Mucosa of descending colon (tissue), 3 donors: ENCODE results near the gene VWA7. TPM values are rescaled to one million over a fixed set of nuclear protein-coding genes. Genes with fewer than 3 reads are reported as not detected.

ENCODE experiments used
- ATAC-seq: fragments of 200-7000 bp; cut with Tn5 transposase; one replicate; pipeline ENCODE4 v1.9.1; 2020; ENCODE audit warnings: mild to moderate bottlenecking, moderate library complexity
- DNase-seq, 3 donors: peaks; one replicate each; pipeline ENCODE4 v3.0.0-alpha.2; 2020
- H3K36me3 ChIP-seq: fragments of 200-600 bp; one replicate; pipeline ENCODE4 v1.8.0; 2021; ENCODE audit warnings: low read depth, mild to moderate bottlenecking
- H3K4me1 ChIP-seq: fragments of 200-600 bp; one replicate; pipeline ENCODE4 v1.8.0; 2021; ENCODE audit warnings: low read depth, mild to moderate bottlenecking
- H3K4me3 ChIP-seq: fragments of 200-600 bp; one replicate; pipeline ENCODE4 v1.8.0; 2021; ENCODE audit warnings: mild to moderate bottlenecking
- H3K9me3 ChIP-seq: fragments of 200-600 bp; one replicate; pipeline ENCODE4 v1.8.0; 2021; ENCODE audit warnings: mild to moderate bottlenecking
- intact Hi-C, 2 donors: fragments of 100-400 bp; cut with DNase I in 1 of 2; cut with micrococcal nuclease in 1 of 2; formaldehyde crosslinking; loops; one replicate each; pipeline versions ENCODE4 v1.11.0 to v1.11.1; 2022; cut with DNase I, micrococcal nuclease
- total RNA-seq, 3 donors: library from RNA; stranded (reverse); fragmentation: NEBNext Ultra II Directional in 2 of 3; extraction: Animal tissue kit (Norgen Biotek cat#: 25700) in 2 of 3; gene quantifications; one replicate each; pipeline versions ENCODE4 v1.2.1 to v1.2.4, GENCODE V29; 2021 to 2023
- TF ChIP-seq, protein P1 (sequence below): fragments of 200-600 bp; IDR thresholded peaks from one replicate; pipeline ENCODE4 v1.8.0; 2022; ENCODE audit warnings: antibody characterized with exemption, mild to moderate bottlenecking
- donor health status: DM: no; HTN: no; CAD: no; lungs with moderate emphysema.
- donor health status: DM: no; HTN: no; CAD: no.
- donor health status: DM: no; HTN: yes; CAD: no.

VWA7 gene
- total RNA-seq, 3 donors from 2014 or later: 5.9 to 8.2 (median 6.9) TPM

GRCh38 chr6:31723980-31724691 lies 53.0 kb downstream of the VWA7 start:
- TF ChIP-seq, protein P1, sequence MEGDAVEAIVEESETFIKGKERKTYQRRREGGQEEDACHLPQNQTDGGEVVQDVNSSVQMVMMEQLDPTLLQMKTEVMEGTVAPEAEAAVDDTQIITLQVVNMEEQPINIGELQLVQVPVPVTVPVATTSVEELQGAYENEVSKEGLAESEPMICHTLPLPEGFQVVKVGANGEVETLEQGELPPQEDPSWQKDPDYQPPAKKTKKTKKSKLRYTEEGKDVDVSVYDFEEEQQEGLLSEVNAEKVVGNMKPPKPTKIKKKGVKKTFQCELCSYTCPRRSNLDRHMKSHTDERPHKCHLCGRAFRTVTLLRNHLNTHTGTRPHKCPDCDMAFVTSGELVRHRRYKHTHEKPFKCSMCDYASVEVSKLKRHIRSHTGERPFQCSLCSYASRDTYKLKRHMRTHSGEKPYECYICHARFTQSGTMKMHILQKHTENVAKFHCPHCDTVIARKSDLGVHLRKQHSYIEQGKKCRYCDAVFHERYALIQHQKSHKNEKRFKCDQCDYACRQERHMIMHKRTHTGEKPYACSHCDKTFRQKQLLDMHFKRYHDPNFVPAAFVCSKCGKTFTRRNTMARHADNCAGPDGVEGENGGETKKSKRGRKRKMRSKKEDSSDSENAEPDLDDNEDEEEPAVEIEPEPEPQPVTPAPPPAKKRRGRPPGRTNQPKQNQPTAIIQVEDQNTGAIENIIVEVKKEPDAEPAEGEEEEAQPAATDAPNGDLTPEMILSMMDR: no peak
- no peak for ATAC-seq
- intact Hi-C loops: no loop called here
- Histone ChIP-seq H3K36me3 (no peaks in the 10 kb centered on the region), H3K4me3 (no peak overlapping the region), H3K4me1 (peaks cover 21% of the 10 kb centered on the region), H3K9me3 (no peaks in the 10 kb centered on the region)
- DNase-seq: no peak

GRCh38 chr6:31723245-31723979 lies 53.7 kb downstream of the VWA7 start, which contains the start of gene MPIG6B:
MPIG6B (plus strand) TSS chr6:31723373; CDS start chr6:31723384, 11 bp downstream.
- TF ChIP-seq, protein P1: no peak
- no peak for DNase-seq
- Histone ChIP-seq H3K4me1 (peaks cover 23% of the 10 kb centered on the region), H3K4me3 (no peak within 1 kb of the TSS), H3K36me3 (no peaks in the 10 kb centered on the region), H3K9me3 (no peaks in the 10 kb centered on the region)
- ATAC-seq: no peak
- intact Hi-C loops: no loop called here

GRCh38 chr6:31722173-31722572 lies 55.0 kb downstream of the VWA7 start:
- no peak overlapping the region for H3K4me3 ChIP-seq
- TF ChIP-seq, protein P1: no peak
- no peaks in the 10 kb centered on the region for H3K36me3 ChIP-seq
- DNase-seq (no peak), ATAC-seq (peak; percentile 4)
- peaks cover 25% of the 10 kb centered on the region for H3K4me1 ChIP-seq
- intact Hi-C loops: no loop called here
- no peaks in the 10 kb centered on the region for H3K9me3 ChIP-seq

- TF ChIP-seq, protein P1: no peak
- Histone ChIP-seq H3K9me3 (no peaks in the 10 kb centered on the region), H3K4me3 (no peak within 1 kb of the TSS), H3K4me1 (peaks cover 21% of the 10 kb centered on the region), H3K36me3 (no peaks in the 10 kb centered on the region)
- DNase-seq: no peak
- no peak for ATAC-seq
- intact Hi-C loops: no loop called here
Measured at GRCh38 chr6:31721351-31722020, 55.6 kb downstream of the VWA7 start, which contains the start of gene LY6G6C. LY6G6C (minus strand) TSS chr6:31721746; CDS start chr6:31721679, 67 bp downstream.

GRCh38 chr6:31720196-31720770 lies 56.8 kb downstream of the VWA7 start:
- intact Hi-C loops: no loop called here
- Histone ChIP-seq H3K4me1 (peaks cover 16% of the 10 kb centered on the region), H3K4me3 (no peak overlapping the region), H3K9me3 (no peaks in the 10 kb centered on the region), H3K36me3 (no peaks in the 10 kb centered on the region)
- ATAC-seq (peak; percentile 6), DNase-seq (no peak)
- TF ChIP-seq, protein P1: no peak
